ENCODE data around the gene KLHL29. TPM values are rescaled to one million over a fixed set of nuclear protein-coding genes. Genes with fewer than 3 reads are reported as not detected.

The KLHL29 gene
- total RNA-seq, 1 donor from 2014 or later, result 1.6 TPM

GRCh38 chr2:23647563-23647962 lies 262.6 kb downstream of the KLHL29 start:
- DNase-seq (ENCODE audit: low spot score), result no peak
- intact Hi-C loops (cut with DNase I), result no loop called here

DNA sequence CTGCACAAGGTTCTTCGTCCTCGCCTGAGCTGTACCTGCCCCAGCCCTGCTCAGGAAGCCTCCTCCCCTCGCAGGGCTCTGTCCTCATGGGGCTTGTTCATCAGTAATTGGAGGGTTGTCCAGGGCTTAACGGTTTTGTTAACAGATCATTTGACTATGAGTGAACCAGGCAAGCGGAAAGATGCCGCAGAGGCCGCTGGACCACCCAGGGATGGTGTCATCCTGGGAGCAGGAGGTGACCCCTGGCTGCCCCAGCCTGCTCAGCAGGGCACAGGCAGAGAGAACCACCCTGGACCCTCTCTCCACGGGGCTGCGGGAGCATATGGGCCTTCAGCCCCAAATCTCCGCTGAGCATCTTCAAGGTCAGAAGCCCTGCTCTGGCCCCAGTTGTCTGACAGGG lies 264.3 kb downstream of the KLHL29 start:
- intact Hi-C loops (cut with DNase I), result no loop called here
- DNase-seq (ENCODE audit: low spot score), result no peak

DNA sequence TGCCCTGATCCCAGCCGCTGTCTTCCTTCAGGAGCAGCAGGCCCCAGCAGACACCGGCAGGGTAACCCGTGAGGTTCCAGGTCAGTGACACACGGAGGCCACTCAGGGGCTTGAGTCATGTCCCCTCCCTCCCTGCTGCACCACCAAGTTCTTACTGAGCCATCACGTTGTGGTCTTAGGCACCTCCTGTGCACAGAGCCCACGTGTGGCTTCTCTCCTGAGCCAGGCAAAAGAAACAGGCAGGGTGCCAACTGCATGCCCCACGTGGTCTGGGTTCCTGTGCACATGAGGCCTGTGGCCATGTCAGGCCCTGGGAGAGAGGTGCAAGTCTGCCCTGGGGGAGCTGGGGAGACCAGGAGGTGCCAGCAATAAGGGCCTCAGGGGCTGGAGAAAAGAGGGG lies 264.8 kb downstream of the KLHL29 start:
- DNase-seq (ENCODE audit: low spot score), result no peak
- intact Hi-C loops (cut with DNase I), result no loop called here

DNA sequence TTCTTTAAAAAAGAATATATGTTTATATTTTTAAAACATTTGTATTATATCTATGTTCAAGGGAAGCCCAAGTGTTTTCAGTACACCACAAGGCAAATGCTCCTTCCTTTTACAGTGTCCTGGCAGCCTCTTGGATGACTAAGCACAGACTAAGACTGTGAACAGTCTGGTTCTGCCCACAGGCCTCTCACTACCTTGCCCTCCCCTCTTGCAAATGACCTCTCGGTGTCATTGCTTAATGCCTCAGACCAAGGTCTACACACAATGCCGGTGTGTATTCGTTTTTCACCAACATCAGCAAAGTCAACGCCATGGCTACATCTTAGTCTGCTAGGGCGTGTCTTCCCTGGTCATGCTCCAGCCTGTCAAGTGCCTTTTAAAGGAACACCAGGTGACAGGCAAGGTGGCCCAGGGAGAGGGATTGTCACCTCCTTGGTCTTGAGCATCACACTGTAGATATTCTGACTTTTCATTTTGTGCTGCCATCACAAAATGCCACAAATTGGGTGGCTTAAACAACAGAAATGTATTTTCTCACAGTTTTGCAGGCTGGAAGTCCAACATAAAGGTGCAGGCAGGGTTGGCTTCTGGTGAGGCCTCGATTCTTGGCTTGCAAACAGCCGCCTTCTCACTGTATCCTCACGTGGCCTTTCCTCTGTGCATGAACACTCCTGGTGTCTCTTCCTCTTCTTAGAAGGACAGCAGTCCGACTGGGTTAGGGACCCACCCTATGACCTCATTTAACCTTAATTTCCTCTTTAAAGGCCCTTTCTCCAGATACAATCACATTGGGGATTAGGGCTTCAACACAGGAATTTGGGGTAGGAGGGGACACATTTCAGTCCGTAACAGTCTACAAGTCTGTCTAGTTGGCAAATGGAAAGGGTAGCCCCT lies 266.5 kb downstream of the KLHL29 start:
- DNase-seq (ENCODE audit: low spot score), result no peak
- intact Hi-C loops (cut with DNase I), result no loop called here

DNA sequence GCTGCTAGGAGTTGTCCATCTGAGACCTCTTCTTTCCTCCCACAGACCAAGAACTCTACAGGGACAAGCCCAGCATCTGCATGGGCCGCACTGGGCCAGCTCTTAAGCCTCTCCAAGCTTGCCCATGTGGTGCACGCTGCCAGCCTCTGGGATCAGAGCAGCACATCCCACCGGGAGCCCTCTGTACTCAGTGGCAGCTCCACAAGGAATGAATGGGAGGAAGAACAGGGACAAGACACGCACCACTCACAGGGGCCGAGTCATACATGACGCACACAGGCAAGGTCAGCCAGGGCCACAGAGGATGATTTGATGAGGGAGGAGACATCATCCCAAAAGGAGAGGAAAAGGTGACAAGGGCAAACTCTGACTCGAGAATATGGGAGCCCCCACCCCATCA lies 268.3 kb downstream of the KLHL29 start:
- intact Hi-C loops (cut with DNase I), result no loop called here
- no peak for DNase-seq (ENCODE audit: low spot score)

GRCh38 chr2:23654756-23655155 lies 269.8 kb downstream of the KLHL29 start:
- intact Hi-C loops (cut with DNase I), result no loop called here
- no peak for DNase-seq (ENCODE audit: low spot score)

DNA sequence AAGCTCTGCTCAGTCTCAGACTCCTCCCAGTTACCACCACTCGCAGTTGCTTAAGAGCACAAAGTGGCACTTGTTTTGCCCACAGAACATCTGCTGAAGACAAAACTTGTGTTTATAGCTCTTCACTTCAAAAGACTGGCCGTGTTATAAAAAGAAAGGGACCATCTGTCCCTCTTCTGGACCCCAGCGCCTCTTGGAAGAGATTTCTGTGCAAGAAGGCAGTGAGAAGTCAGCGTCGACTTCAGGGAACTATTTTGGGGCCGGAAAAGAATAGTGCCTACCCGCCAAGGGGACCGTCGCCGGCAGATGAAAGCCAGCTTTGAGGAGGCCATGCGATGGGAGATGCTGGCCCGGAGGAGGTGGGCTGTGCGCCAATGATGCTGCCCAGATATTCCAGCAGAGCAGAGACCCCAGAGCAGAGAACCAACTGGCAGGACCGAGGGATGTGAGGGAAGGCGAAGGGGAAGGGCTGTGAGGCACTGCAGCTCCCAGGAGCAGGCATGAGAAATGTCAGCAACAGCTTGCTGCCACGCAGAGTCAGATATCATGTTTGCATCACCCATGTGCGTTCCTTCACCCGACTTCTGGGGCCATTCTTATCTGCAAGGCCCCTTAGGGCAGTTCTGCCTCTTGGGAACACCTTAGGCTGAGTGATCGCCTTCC lies 271.1 kb downstream of the KLHL29 start:
- DNase-seq (ENCODE audit: low spot score), result no peak
- intact Hi-C loops (cut with DNase I), result no loop called here

- intact Hi-C loops (cut with DNase I), result no loop called here
- no peak for DNase-seq (ENCODE audit: low spot score)
Measured at GRCh38 chr2:23656597-23656973, 271.6 kb downstream of the KLHL29 start.

DNA sequence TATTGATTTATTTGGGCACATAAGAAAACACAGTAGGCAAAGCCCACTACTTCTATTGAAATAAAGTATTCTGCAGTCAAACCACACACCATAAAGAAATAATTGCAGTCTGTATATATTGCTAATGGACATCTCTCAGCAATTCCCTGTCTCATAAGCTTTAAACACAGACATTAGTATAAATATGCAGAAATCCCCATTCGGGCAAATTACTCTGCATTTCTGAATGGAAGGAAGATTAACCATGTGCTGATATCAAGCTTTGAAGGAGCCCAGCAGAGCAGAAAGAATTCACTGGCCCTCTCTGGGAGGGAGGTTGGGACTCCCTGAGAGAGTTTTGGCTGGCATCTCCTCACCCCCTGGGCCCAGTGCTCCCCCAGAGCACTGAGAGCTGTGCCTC lies 272.4 kb downstream of the KLHL29 start:
- intact Hi-C loops (cut with DNase I), result no loop called here
- no peak for DNase-seq (ENCODE audit: low spot score)

- DNase-seq (ENCODE audit: low spot score), result no peak
- intact Hi-C loops (cut with DNase I), result no loop called here
Measured at GRCh38 chr2:23657934-23658333, 273.0 kb downstream of the KLHL29 start.

- DNase-seq (ENCODE audit: low spot score), result no peak
- intact Hi-C loops (cut with DNase I), result no loop called here
Measured at GRCh38 chr2:23658466-23658942, 273.5 kb downstream of the KLHL29 start.

DNA sequence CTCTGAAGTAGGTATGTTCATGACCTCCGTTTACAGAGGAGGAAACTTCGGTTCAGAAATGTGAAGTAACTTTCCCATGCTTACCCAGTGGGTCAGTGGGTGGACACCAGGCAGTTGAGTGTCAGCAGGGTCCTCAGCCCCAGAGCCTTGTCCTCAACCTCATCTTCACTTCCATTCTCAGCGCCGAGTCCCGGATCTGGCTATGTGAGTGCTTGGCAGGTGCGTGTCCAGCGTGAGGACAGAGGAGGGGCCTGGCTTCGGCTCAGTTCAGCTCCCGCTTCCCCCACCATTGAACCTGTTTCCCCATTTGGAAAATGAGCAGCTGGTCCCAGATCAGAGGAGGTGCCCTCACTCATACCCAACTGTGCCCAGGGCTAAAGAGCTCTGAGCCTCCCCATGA lies 274.3 kb downstream of the KLHL29 start:
- DNase-seq (ENCODE audit: low spot score), result no peak
- intact Hi-C loops (cut with DNase I), result no loop called here

DNA sequence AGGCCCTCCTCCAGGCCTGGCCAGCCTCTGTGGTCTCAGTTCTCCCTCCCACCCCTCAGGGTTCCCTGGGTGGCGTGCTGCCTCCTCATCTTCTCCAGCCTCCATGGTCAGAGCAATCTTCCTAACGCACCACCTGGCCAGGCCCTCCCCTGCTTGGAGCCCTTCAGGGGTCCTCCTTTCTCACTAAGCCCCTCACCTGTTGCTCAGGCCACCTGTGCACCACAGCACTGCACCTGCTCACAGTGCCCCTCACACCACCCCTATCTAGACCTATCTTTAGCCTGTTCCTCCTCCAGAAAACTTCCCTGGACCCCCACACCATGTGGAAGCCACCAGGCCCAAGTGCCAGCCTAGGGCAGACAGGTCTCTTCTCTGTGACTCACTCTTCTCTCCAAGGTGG lies 274.8 kb downstream of the KLHL29 start:
- DNase-seq (ENCODE audit: low spot score), result no peak
- intact Hi-C loops (cut with DNase I), result no loop called here

GRCh38 chr2:23660237-23660636 lies 275.3 kb downstream of the KLHL29 start:
- no peak for DNase-seq (ENCODE audit: low spot score)
- intact Hi-C loops (cut with DNase I), result no loop called here

DNA sequence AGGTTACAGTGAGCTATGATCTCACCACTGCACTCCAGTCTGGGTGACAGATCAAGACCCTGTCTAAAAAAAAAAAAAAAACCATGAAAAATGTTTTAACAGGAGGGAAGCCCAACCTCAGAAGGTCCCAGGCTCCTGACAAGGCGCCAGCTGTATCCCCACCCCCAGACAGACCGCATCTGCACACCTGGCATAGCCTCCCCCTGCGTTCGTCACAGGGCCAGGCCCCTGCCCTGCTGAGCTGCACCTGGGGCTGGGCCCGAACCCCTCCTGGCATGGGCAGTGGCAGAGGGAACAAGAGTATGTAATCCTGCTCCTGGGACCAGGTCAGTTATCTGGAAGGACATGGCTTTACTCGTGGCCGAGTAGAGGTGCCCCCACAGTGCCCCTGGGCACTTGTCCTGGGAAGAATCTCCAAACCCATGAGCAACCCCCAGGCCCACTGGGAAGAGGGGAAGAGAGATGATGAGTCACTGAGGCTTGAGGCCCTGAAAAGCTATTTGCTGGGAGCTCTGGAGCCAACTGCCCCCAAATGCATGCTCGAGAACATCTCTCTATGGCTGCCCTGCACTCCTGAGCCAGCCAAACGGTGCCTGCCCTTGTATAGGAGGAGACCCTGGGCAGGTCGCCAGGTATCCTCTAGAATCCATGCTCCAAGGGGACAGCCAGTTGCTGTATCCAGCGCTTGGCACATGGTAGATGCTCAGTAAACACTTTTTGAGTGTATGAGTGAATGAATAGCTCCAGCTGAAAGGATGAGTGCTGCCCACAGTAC lies 276.5 kb downstream of the KLHL29 start:
- intact Hi-C loops (cut with DNase I), result no loop called here
- no peak for DNase-seq (ENCODE audit: low spot score)

- no peak for DNase-seq (ENCODE audit: low spot score)
- intact Hi-C loops (cut with DNase I), result no loop called here
Measured at GRCh38 chr2:23662466-23662865, 277.5 kb downstream of the KLHL29 start.

- DNase-seq (ENCODE audit: low spot score), result no peak
- intact Hi-C loops (cut with DNase I), result no loop called here
Measured at GRCh38 chr2:23662941-23663920, 278.3 kb downstream of the KLHL29 start.

DNA sequence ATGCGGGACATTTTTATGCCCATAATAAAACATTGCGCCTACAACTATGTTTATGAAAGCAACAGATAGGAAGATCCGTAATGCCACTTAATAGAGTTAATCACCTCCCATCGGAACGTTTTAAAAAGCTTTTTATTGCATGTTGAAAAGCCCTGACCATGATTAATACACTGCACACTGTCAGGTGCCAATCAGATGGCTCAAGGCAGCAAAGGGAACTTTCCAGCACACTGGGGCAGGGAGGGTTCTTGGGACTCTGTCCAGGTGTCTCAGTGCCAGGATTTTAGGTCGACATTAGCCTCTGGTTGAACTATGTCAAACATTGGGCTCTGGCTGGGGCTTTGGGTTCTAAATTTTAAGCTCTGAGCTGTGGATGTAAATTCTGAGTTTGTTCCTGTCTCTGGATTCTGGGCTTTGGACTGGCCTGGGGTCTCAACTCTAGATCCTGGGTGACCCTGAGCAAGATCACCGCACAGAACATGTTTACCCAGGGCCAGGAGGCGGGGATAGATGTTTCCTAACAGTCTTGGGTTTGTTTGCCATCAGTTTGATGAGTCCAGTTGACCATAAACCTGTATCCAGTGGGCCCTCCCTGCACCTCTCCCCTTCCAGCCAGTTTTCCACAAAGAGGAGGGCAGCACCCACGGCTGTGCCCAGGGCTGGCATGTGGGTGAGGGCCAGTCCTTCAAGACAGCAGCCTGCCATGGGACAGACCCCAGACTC lies 279.2 kb downstream of the KLHL29 start:
- no peak for DNase-seq (ENCODE audit: low spot score)
- intact Hi-C loops (cut with DNase I), result no loop called here

Data from cardiac septum (tissue), 1 donor.